Keratinocyte (primary cell): ENCODE measurements around the gene PHAF1.

Source experiments
- CTCF ChIP-seq, 3 experiments: IDR thresholded peaks in 1 of 3; conservative IDR thresholded peaks in 1 of 3; optimal IDR thresholded peaks in 1 of 3; 2 replicates in 2 of 3; 3 replicates in 1 of 3; pipeline versions ENCODE3 to v1.5.1; 2011; ENCODE audit warnings: low read length in 3 of 3, mild to moderate bottlenecking in 3 of 3, moderate library complexity in 2 of 3, control low read depth in 1 of 3, inconsistent platforms in 1 of 3; ENCODE audit not compliant: insufficient read depth in 2 of 3; ENCODE audit errors: extremely low read depth in 1 of 3
- EZH2 ChIP-seq: IDR thresholded peaks from one replicate; pipeline ENCODE4 v1.6.1; 2012; ENCODE audit warnings: inconsistent platforms, mild to moderate bottlenecking, low read length, moderate library complexity

GRCh38 chr16:67197704-67198103, 88.0 kb downstream of the PHAF1 start:
- TF ChIP-seq CTCF (optimal IDR thresholded peaks at IDR 0.05 in 1 of 3, IDR thresholded peaks at IDR 0.05 in 1 of 3, conservative IDR thresholded peaks at IDR 0.05 in 1 of 3; ENCODE audit: extremely low read depth in 1 of 3, insufficient read depth in 2 of 3, low read length in 3 of 3) (no peak), EZH2 (no peak)
